Gastrocnemius medialis (tissue), 4 donors: ENCODE data around the gene STIM1. TPM values are rescaled to one million over a fixed set of nuclear protein-coding genes. Genes with fewer than 3 reads are reported as not detected.

Source experiments
- ATAC-seq, 2 donors: fragments of 150-250 bp; one replicate each; pipeline ENCODE4 v1.9.1; 2016
- DNase-seq, 2 donors: peaks; one replicate each; pipeline ENCODE4 v3.0.0-alpha.2; 2019
- H3K27ac ChIP-seq, 4 donors: fragments of 200-600 bp; sonication (generic); 1 replicate in 1 of 4; 2 replicates in 3 of 4; pipeline ENCODE4 v1.5.1; 2016 to 2018; ENCODE audit warnings: mild to moderate bottlenecking in 2 of 4, moderate library complexity in 1 of 4
- H3K27me3 ChIP-seq, 3 donors: fragments of 200-600 bp; sonication (generic) in 2 of 3; 1 replicate in 1 of 3; 2 replicates in 2 of 3; pipeline versions ENCODE4 v1.5.1 to v1.6.0; 2016 to 2019; ENCODE audit warnings: mild to moderate bottlenecking in 1 of 3, moderate library complexity in 1 of 3
- H3K36me3 ChIP-seq, 2 donors: fragments of 200-600 bp; sonication (generic) in 1 of 2; one replicate each; pipeline ENCODE4 v1.5.1; 2017 to 2018
- H3K4me1 ChIP-seq, 2 donors: fragments of 200-600 bp; sonication (generic) in 1 of 2; one replicate each; pipeline ENCODE4 v1.5.1; 2016 to 2017; ENCODE audit warnings: mild to moderate bottlenecking in 2 of 2
- H3K4me3 ChIP-seq, 4 donors: fragments of 200-600 bp; sonication (generic) in 3 of 4; 1 replicate in 1 of 4; 2 replicates in 3 of 4; pipeline ENCODE4 v1.5.1; 2016 to 2019; ENCODE audit warnings: mild to moderate bottlenecking in 2 of 4
- H3K9me3 ChIP-seq, 3 donors: fragments of 200-600 bp; sonication (generic) in 2 of 3; 1 replicate in 1 of 3; 2 replicates in 2 of 3; pipeline ENCODE4 v1.5.1; 2016 to 2019
- CTCF ChIP-seq, 5 experiments: fragments of 450-650 bp in 3 of 5; fragments of 200-600 bp in 2 of 5; sonication (generic) in 2 of 5; IDR thresholded peaks in 4 of 5; conservative IDR thresholded peaks in 1 of 5; 1 replicate in 4 of 5; 2 replicates in 1 of 5; pipeline ENCODE4 v1.5.1; 2016 to 2019; ENCODE audit warnings: antibody characterized with exemption in 5 of 5, mild to moderate bottlenecking in 3 of 5, moderate library complexity in 3 of 5
- POLR2A ChIP-seq, 2 donors: fragments of 450-650 bp; IDR thresholded peaks; one replicate each; pipeline ENCODE4 v1.6.1; 2017; ENCODE audit warnings: antibody characterized with exemption in 2 of 2, mild to moderate bottlenecking in 2 of 2, moderate library complexity in 2 of 2
- in situ Hi-C, 4 donors: fragments of 200-750 bp; cut with MboI; loops; one replicate each; pipeline versions ENCODE4 v1.15.0 to v1.8.0; 2017; ENCODE audit warnings: low sequenced_read_pairs in 4 of 4
- intact Hi-C: fragments of 100-400 bp; cut with DNase I; formaldehyde crosslinking; loops from one replicate; pipeline ENCODE4 v1.15.1; 2023; ENCODE audit warnings: low total_unique reads
- total RNA-seq, 4 donors: library from RNA; depleted of rRNA; stranded (reverse); fragments of >200 nt; gene quantifications; one replicate each; pipeline versions ENCODE4 v1.1.0 to v1.2.3, GENCODE V29; 2016

STIM1 gene
- total RNA-seq, 4 donors from 2014 or later: 45.9 to 132 (median 87.3) TPM

- Histone ChIP-seq H3K27ac (peak overlapping the region in 3 of 4 donors; percentile 5 to 22 (median 20)), H3K27me3 (no peaks in the 10 kb centered on the region), H3K4me3 (no peak overlapping the region), H3K4me1 (peaks cover 26 to 32% of the 10 kb centered on the region in 2 donors), H3K36me3 (no peaks in the 10 kb centered on the region), H3K9me3 (no peaks in the 10 kb centered on the region)
- TF ChIP-seq CTCF (IDR thresholded peaks at IDR 0.05 in 4 of 5, conservative IDR thresholded peaks at IDR 0.05 in 1 of 5) (no peak), POLR2A (IDR thresholded peaks at IDR 0.05) (no peak)
- ATAC-seq (no peak), DNase-seq (peak; percentile 30 to 39)
- intact Hi-C loops (no loop called here), in situ Hi-C loops (loop anchor here in 3 of 4 donors (25.0 kb wide), 2 partner anchors 375 to 775 kb away; partner anchors contain the start of gene TRIM68 (in 1 of the 3))
These were observed 18.6 kb upstream of the STIM1 start for GRCh38 chr11:3836903-3837302.

DNA sequence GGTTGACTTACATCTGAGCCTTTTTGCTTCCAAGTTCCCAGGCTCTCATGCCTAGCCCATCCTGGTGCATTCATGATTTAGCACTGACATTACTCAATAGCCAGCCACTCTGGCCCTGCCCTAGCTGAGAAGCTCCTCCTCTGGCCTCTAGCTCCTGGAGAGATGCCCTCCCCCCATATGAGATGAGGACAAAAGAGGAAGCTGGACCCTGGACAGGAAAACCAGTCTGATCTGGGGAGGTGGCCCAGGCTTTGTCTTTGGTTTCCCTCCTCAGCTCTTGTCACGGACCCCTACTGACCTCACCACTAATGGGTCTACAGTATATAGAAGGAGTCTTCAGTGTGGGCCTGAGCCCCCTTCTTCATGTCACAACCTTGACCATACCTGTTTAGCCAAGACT, 17.7 kb upstream of the STIM1 start:
- Histone ChIP-seq H3K4me3 (no peak overlapping the region), H3K27ac (peak overlapping the region in 2 of 4 donors; percentile 20 to 22), H3K4me1 (peaks cover 25 to 26% of the 10 kb centered on the region in 2 donors), H3K27me3 (no peaks in the 10 kb centered on the region), H3K36me3 (no peaks in the 10 kb centered on the region), H3K9me3 (no peaks in the 10 kb centered on the region)
- TF ChIP-seq CTCF (IDR thresholded peaks at IDR 0.05 in 4 of 5, conservative IDR thresholded peaks at IDR 0.05 in 1 of 5): no peak
- TF ChIP-seq POLR2A (IDR thresholded peaks at IDR 0.05): no peak
- DNase-seq: peak; percentile 27 to 39
- intact Hi-C loops: no loop called here
- in situ Hi-C loops: loop anchor here in 3 of 4 donors (25.0 kb wide), 2 partner anchors 375 to 775 kb away; partner anchors contain the start of gene TRIM68 (in 1 of the 3)
- no peak for ATAC-seq

DNA sequence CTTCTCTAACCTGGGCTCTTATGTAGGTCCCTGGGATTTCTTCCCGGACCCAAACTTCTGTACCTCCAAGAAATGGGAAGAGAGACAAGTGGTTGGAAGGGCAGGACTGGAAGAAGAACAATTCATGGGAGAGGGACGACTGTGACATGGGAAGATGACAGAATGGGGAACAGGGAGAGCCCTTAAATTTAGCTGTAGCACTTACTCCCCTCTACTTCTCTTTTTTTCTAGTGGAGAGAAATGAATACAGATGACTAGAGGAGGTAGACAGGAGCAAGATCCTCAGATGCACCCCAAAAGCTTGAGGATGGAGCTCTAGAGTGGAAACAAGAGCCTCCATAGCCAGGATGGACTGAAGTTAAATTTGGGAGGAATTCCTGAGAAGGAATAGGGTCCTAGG, 17.0 kb upstream of the STIM1 start:
- DNase-seq: no peak
- Histone ChIP-seq H3K9me3 (no peaks in the 10 kb centered on the region), H3K4me1 (peaks cover 25 to 26% of the 10 kb centered on the region in 2 donors), H3K27ac (peak overlapping the region in 1 of 4 donors; percentile 22), H3K36me3 (no peaks in the 10 kb centered on the region), H3K4me3 (no peak overlapping the region), H3K27me3 (no peaks in the 10 kb centered on the region)
- intact Hi-C loops (no loop called here), in situ Hi-C loops (loop anchor here in 3 of 4 donors (25.0 kb wide), 2 partner anchors 376 to 774 kb away; partner anchors contain the start of gene TRIM68 (in 1 of the 3))
- TF ChIP-seq POLR2A (IDR thresholded peaks at IDR 0.05) (no peak), CTCF (IDR thresholded peaks at IDR 0.05 in 4 of 5, conservative IDR thresholded peaks at IDR 0.05 in 1 of 5) (no peak)
- no peak for ATAC-seq

DNA sequence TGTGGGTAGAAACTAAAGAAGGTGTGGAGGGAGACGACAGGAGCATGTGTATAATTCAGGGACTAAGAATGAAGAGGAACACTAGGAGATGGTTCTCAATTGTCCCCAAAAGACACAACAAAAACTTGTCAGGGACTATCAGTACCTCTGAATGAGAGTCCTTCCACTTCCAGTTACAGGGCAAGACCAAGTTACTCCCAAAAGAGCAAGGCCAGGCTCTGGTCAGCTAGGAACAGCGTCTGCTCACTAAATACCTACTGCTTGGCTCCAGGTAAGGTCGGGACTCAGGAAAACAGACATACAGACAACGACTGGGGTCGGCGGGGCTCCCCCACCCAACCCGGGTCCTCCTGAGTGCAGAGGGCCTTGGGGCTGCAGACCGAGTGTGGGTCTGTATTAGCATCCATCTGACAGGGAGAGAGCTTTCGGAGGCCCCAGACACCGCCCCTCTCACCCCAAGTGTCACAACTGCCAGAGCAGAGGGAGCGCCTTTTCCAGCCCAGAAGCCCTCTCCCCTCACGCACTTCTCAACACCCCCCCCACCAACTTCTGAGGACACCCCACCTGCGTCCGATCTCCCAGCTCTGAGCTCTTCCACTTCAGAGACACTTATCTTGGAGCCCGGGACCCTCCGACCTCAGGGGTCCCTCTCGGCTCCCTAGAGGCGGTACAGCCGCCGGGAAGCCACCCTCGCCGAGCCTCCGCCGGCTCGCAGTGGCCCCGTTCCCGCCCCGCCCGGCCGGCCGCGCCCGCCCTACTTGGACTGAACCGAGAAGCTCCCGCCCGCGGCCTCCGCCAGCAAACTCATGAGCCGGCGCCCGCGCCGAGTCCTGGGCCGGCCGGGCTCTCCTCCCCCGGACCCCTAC, 15.2 kb upstream of the STIM1 start:
- H3K4me3 ChIP-seq: peak overlapping the region; percentile 79 to 91 (median 86)
- in situ Hi-C loops: loop anchor here in 3 of 4 donors (25.0 kb wide), 2 partner anchors 378 to 772 kb away; partner anchors contain the start of gene TRIM68 (in 1 of the 3)
- peak; percentile 49 to 58 for ATAC-seq

More for the DNA sequence above, 15.2 kb upstream of the STIM1 start:
- H3K27ac ChIP-seq: peak overlapping the region; percentile 94 to 99 (median 97)
- H3K9me3 ChIP-seq: no peaks in the 10 kb centered on the region
- no peaks in the 10 kb centered on the region for H3K27me3 ChIP-seq
- no peaks in the 10 kb centered on the region for H3K36me3 ChIP-seq
- intact Hi-C loops: loop anchor here (10.0 kb wide), 1 partner anchor 385 kb away; no protein-coding TSS in a partner anchor
- TF ChIP-seq POLR2A (IDR thresholded peaks at IDR 0.05) (peak in 1 of 2 donors; percentile 42), CTCF (IDR thresholded peaks at IDR 0.05 in 4 of 5, conservative IDR thresholded peaks at IDR 0.05 in 1 of 5) (no peak)
- peaks cover 15 to 19% of the 10 kb centered on the region in 2 donors for H3K4me1 ChIP-seq
- no peak for DNase-seq
